Ascending aorta (tissue), 2 donors: ENCODE data around the gene TBC1D14. TPM values are rescaled to one million over a fixed set of nuclear protein-coding genes. Genes with fewer than 3 reads are reported as not detected.

ENCODE experiments used
- DNase-seq, 2 donors: peaks; one replicate each; pipeline ENCODE4 v3.0.0-alpha.2; 2019; ENCODE audit warnings: low spot score in 2 of 2
- H3K27ac ChIP-seq, 2 donors: fragments of 200-600 bp; sonication (generic); one replicate each; pipeline ENCODE4 v1.5.1; 2016 to 2017; ENCODE audit warnings: mild to moderate bottlenecking in 1 of 2
- H3K27me3 ChIP-seq: fragments of 200-600 bp; sonication (generic); one replicate; pipeline ENCODE4 v1.5.1; 2017
- H3K36me3 ChIP-seq, 2 donors: fragments of 200-600 bp; sonication (generic); one replicate each; pipeline ENCODE4 v1.5.1; 2016
- H3K4me1 ChIP-seq, 2 donors: fragments of 200-600 bp; sonication (generic); one replicate each; pipeline ENCODE4 v1.5.1; 2016 to 2017; ENCODE audit warnings: mild to moderate bottlenecking in 1 of 2
- H3K4me3 ChIP-seq, 2 donors: fragments of 200-600 bp; sonication (generic); one replicate each; pipeline ENCODE4 v1.5.1; 2016 to 2017; ENCODE audit warnings: mild to moderate bottlenecking in 1 of 2
- H3K9me3 ChIP-seq, 2 donors: fragments of 200-600 bp; sonication (generic); one replicate each; pipeline ENCODE4 v1.5.1; 2016
- CTCF ChIP-seq, 3 experiments: fragments of 200-600 bp in 2 of 3; fragments of 450-650 bp in 1 of 3; sonication (generic) in 2 of 3; IDR thresholded peaks; one replicate each; pipeline ENCODE4 v1.5.1; 2016 to 2019; ENCODE audit warnings: antibody characterized with exemption in 3 of 3, mild to moderate bottlenecking in 1 of 3, moderate library complexity in 1 of 3
- intact Hi-C: fragments of 100-400 bp; cut with DNase I; formaldehyde crosslinking; loops from one replicate; pipeline ENCODE4 v1.15.1; 2023
- total RNA-seq: library from RNA; depleted of rRNA; stranded (reverse); fragments of >200 nt; gene quantifications from one replicate; pipeline ENCODE4 v1.1.0, GENCODE V29; 2016

TBC1D14 gene
- total RNA-seq, 1 donor from 2014 or later: 26.4 TPM

DNA sequence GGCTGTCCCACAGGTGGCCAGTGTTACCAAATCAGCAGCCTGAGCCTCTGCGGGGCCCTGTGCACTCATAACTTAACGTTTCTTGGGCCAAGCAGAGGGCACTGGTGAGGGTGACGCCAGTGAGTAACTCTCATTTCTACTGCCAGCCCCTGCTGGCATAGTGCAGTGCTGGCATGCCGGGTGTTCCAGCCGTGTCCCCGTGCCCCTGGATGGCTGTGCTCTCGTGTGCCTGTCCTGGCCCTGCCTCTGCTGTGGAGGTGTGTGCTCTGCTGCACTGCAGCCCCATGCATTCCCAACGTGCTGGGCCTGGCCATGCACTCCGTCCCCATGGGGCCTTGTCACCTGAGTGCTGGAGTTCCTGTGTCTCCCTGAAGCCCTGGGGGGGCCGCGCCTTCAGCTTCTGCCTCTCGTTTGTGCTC lies 14.7 kb downstream of the TBC1D14 start:
- Histone ChIP-seq H3K27me3 (no peaks in the 10 kb centered on the region), H3K9me3 (no peaks in the 10 kb centered on the region), H3K27ac (peak overlapping the region in 1 of 2 donors; percentile 36), H3K36me3 (peaks cover 15 to 21% of the 10 kb centered on the region in 2 donors), H3K4me3 (no peak overlapping the region), H3K4me1 (peaks cover 4% of the 10 kb centered on the region in 2 donors)
- intact Hi-C loops: no loop called here
- no peak for DNase-seq
- no peak for TF ChIP-seq CTCF (IDR thresholded peaks at IDR 0.05)

- TF ChIP-seq CTCF (IDR thresholded peaks at IDR 0.05): no peak
- Histone ChIP-seq H3K36me3 (peaks cover 15 to 21% of the 10 kb centered on the region in 2 donors), H3K27me3 (no peaks in the 10 kb centered on the region), H3K4me1 (peaks cover 4% of the 10 kb centered on the region in 2 donors), H3K27ac (peak overlapping the region; percentile 34 to 52), H3K9me3 (no peaks in the 10 kb centered on the region), H3K4me3 (no peak overlapping the region)
- intact Hi-C loops: no loop called here
- DNase-seq: peak in 1 of 2 donors; percentile 43
Observed at GRCh38 chr4:6925357-6925836, 15.8 kb downstream of the TBC1D14 start.

DNA sequence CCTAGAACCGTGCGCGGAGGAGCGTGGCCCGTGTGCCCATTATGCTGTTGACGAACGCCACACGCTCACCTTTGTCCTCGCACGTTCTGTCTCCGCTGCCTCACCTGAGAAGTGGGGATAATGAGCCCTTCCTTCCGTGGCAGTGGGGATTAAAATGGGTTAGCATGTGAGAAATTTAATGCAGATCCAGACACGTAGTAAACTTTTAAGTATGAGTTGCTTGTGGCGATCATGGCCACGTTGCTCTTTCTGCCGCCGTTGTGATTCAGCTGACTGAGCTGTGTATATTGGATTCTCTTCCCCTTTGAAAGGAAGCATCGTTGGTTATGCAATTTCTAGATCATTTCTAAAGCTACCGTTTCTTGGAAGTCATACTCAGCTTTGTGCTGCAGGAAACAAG lies 16.5 kb downstream of the TBC1D14 start:
- intact Hi-C loops: no loop called here
- no peaks in the 10 kb centered on the region for H3K27me3 ChIP-seq
- no peaks in the 10 kb centered on the region for H3K9me3 ChIP-seq
- no peak for DNase-seq
- peak overlapping the region; percentile 34 to 52 for H3K27ac ChIP-seq
- peaks cover 15 to 21% of the 10 kb centered on the region in 2 donors for H3K36me3 ChIP-seq
- H3K4me3 ChIP-seq: no peak overlapping the region
- no peak for TF ChIP-seq CTCF (IDR thresholded peaks at IDR 0.05)
- peaks cover 2 to 4% of the 10 kb centered on the region in 2 donors for H3K4me1 ChIP-seq

GRCh38 chr4:6926681-6927478 lies 17.3 kb downstream of the TBC1D14 start:
- intact Hi-C loops: no loop called here
- no peak overlapping the region for H3K4me3 ChIP-seq
- H3K27me3 ChIP-seq: no peaks in the 10 kb centered on the region
- no peak for TF ChIP-seq CTCF (IDR thresholded peaks at IDR 0.05)
- peaks cover 2 to 4% of the 10 kb centered on the region in 2 donors for H3K4me1 ChIP-seq
- H3K36me3 ChIP-seq: peaks cover 15 to 21% of the 10 kb centered on the region in 2 donors
- H3K27ac ChIP-seq: peak overlapping the region in 1 of 2 donors; percentile 2
- H3K9me3 ChIP-seq: no peaks in the 10 kb centered on the region
- no peak for DNase-seq

DNA sequence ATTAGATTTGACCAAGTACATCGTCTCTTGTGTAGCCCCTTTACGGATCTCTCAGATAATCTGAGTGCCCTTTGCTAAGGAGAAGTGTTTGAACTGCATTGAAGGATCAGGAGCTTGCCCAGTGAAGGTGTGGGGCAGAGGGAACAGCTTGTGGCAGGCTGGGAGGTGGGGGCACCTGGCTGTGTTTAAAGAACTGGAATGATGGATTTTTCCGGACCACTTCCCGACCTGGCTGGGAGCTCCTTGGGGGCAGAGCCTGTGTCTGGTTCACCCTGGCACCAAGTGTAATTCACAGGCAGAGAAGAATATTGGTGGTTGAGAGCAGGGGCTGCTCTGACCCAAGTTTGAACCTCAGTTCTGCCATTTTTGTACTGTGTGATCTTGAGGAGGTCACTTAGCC lies 18.5 kb downstream of the TBC1D14 start:
- Histone ChIP-seq H3K4me1 (peaks cover 2 to 4% of the 10 kb centered on the region in 2 donors), H3K27me3 (no peaks in the 10 kb centered on the region), H3K27ac (no peak overlapping the region), H3K4me3 (no peak overlapping the region), H3K36me3 (peaks cover 15 to 21% of the 10 kb centered on the region in 2 donors), H3K9me3 (no peaks in the 10 kb centered on the region)
- no peak for DNase-seq
- no peak for TF ChIP-seq CTCF (IDR thresholded peaks at IDR 0.05)
- intact Hi-C loops: no loop called here
